Calu3 (cell line): Measurements from ENCODE around the gene IFT57. TPM values are rescaled to one million over a fixed set of nuclear protein-coding genes. Genes with fewer than 3 reads are reported as not detected.
A peak's percentile ranks its signal among the peaks of the same experiment; 100 is the strongest.

Experiments used
- BruUV-seq: library from RNA; stranded (reverse); fragments of 400-500 nt; replicated peaks from 2 replicates; lab custom pipeline; 2021; lab: Mats Ljungman, UMichigan
- CTCF ChIA-PET: fragments of 300-600 bp; sonication (Branson Sonifier 250); formaldehyde crosslinking; loops from one replicate; lab custom pipeline; 2022; ENCODE audit warnings: antibody characterized with exemption; lab: Charles Lee
- DNase-seq: peaks from one replicate; pipeline ENCODE4 v3.0.0; 2022
- H3K27ac Mint-ChIP-seq: one replicate; pipeline ENCODE4 v1.8.0; 2022; ENCODE audit warnings: mixed read lengths; ENCODE audit not compliant: unreplicated experiment
- H3K27me3 Mint-ChIP-seq: one replicate; pipeline ENCODE4 v1.8.0; 2022; ENCODE audit warnings: mixed read lengths; ENCODE audit not compliant: unreplicated experiment
- H3K36me3 Mint-ChIP-seq: one replicate; pipeline ENCODE4 v1.8.0; 2022; ENCODE audit warnings: mild to moderate bottlenecking, moderate library complexity, mixed read lengths; ENCODE audit not compliant: insufficient read depth, unreplicated experiment
- H3K4me1 Mint-ChIP-seq: one replicate; pipeline ENCODE4 v1.8.0; 2022; ENCODE audit warnings: mild to moderate bottlenecking, low read depth, mixed read lengths; ENCODE audit not compliant: unreplicated experiment
- H3K4me3 Mint-ChIP-seq: one replicate; pipeline ENCODE4 v1.8.0; 2022; ENCODE audit warnings: mild to moderate bottlenecking, low read depth, moderate library complexity, mixed read lengths; ENCODE audit not compliant: unreplicated experiment
- H3K9me3 Mint-ChIP-seq: one replicate; pipeline ENCODE4 v1.8.0; 2022; ENCODE audit warnings: low read depth, mixed read lengths; ENCODE audit not compliant: unreplicated experiment
- intact Hi-C: fragments of 100-400 bp; cut with micrococcal nuclease; formaldehyde crosslinking; loops from one replicate; pipeline ENCODE4 v1.10.0; 2022; ENCODE audit not compliant: unreplicated experiment
- total RNA-seq: library from RNA; stranded (reverse); gene quantifications from 2 replicates; pipeline ENCODE4 v1.2.3, GENCODE V29; 2022
- TF ChIP-seq, protein P1 (sequence below): fragments of 200-600 bp; IDR thresholded peaks from one replicate; pipeline ENCODE4 v1.8.0; 2022; ENCODE audit warnings: antibody characterized with exemption; ENCODE audit not compliant: unreplicated experiment

The IFT57 gene
- total RNA-seq, 1 experiment from 2014 or later = 35.4 TPM

GRCh38 chr3:108221393-108221792 lies 831 bp downstream of the IFT57 start:
- Mint-ChIP-seq H3K27me3 (no peaks in the 10 kb centered on the region), H3K36me3 (peaks cover 17% of the 10 kb centered on the region), H3K9me3 (no peaks in the 10 kb centered on the region), H3K4me1 (peaks cover 24% of the 10 kb centered on the region), H3K4me3 (peak overlapping the region; percentile 100), H3K27ac (peak overlapping the region; percentile 99)
- intact Hi-C loops = loop anchor here (10.0 kb wide), 2 partner anchors 183 to 253 kb away; no protein-coding TSS in a partner anchor
- DNase-seq = no peak
- CTCF ChIA-PET = interaction anchor here (0.7 kb wide), 1 partner anchor 19 kb away, joined by 3 read pairs; no protein-coding TSS in a partner anchor
- TF ChIP-seq, protein P1, sequence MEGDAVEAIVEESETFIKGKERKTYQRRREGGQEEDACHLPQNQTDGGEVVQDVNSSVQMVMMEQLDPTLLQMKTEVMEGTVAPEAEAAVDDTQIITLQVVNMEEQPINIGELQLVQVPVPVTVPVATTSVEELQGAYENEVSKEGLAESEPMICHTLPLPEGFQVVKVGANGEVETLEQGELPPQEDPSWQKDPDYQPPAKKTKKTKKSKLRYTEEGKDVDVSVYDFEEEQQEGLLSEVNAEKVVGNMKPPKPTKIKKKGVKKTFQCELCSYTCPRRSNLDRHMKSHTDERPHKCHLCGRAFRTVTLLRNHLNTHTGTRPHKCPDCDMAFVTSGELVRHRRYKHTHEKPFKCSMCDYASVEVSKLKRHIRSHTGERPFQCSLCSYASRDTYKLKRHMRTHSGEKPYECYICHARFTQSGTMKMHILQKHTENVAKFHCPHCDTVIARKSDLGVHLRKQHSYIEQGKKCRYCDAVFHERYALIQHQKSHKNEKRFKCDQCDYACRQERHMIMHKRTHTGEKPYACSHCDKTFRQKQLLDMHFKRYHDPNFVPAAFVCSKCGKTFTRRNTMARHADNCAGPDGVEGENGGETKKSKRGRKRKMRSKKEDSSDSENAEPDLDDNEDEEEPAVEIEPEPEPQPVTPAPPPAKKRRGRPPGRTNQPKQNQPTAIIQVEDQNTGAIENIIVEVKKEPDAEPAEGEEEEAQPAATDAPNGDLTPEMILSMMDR = no peak
- BruUV-seq = no TSS peak

- Mint-ChIP-seq H3K27ac (peak overlapping the region; percentile 73), H3K4me1 (peaks cover 24% of the 10 kb centered on the region), H3K27me3 (no peaks in the 10 kb centered on the region), H3K4me3 (peak overlapping the region; percentile 100), H3K36me3 (peaks cover 17% of the 10 kb centered on the region), H3K9me3 (no peaks in the 10 kb centered on the region)
- TF ChIP-seq, protein P1 = no peak
- intact Hi-C loops = loop anchor here (5.0 to 10.0 kb wide), 2 partner anchors 132 to 285 kb away; no protein-coding TSS in a partner anchor
- no TSS peak for BruUV-seq
- no peak for DNase-seq
- CTCF ChIA-PET = interaction anchor here (0.6 kb wide), 1 partner anchor 57 kb away, joined by 3 read pairs; no protein-coding TSS in a partner anchor
Observed at GRCh38 chr3:108219336-108219735, 2.9 kb downstream of the IFT57 start.

DNA sequence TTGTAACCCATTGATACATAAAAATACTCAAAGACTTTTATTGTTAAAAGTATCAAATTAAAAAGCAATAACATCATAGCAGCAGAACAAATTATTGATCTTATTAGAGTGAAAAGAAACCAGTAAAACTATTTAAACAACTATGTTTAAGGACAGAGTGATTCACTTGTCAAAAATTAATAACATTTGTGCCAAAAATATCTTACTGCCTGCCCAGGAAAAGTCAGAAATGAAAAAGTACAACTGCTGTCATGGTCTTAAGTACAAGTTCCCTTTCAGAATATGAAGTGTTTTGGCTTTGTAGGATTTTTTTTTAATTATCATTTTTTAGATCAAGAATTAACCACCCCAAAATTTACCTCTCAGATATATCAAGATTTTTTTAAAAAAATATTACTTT lies 3.4 kb downstream of the IFT57 start:
- Mint-ChIP-seq H3K4me3 (no peak overlapping the region), H3K27me3 (no peaks in the 10 kb centered on the region)

GRCh38 chr3:108215871-108216270 lies 6.4 kb downstream of the IFT57 start:
- Mint-ChIP-seq H3K4me1 (peaks cover 15% of the 10 kb centered on the region), H3K4me3 (no peak overlapping the region), H3K27me3 (no peaks in the 10 kb centered on the region), H3K9me3 (no peaks in the 10 kb centered on the region), H3K36me3 (peaks cover 8% of the 10 kb centered on the region), H3K27ac (no peak overlapping the region)
- intact Hi-C loops = loop anchor here (5.0 to 10.0 kb wide), 2 partner anchors 129 to 281 kb away; no protein-coding TSS in a partner anchor
- DNase-seq = no peak
- BruUV-seq = no TSS peak
- TF ChIP-seq, protein P1 = no peak
- CTCF ChIA-PET = no interaction called here

More for the DNA sequence above, 3.4 kb downstream of the IFT57 start:
- H3K4me1 Mint-ChIP-seq = peaks cover 20% of the 10 kb centered on the region
- intact Hi-C loops = loop anchor here (5.0 to 10.0 kb wide), 2 partner anchors 132 to 284 kb away; no protein-coding TSS in a partner anchor
- CTCF ChIA-PET = no interaction called here
- no TSS peak for BruUV-seq
- TF ChIP-seq, protein P1 = no peak
- H3K27ac Mint-ChIP-seq = peak overlapping the region; percentile 73
- DNase-seq = no peak
- peaks cover 17% of the 10 kb centered on the region for H3K36me3 Mint-ChIP-seq
- H3K9me3 Mint-ChIP-seq = no peaks in the 10 kb centered on the region
